Suppressor macrophage (primary cell): ENCODE results near the gene SHF.
A peak's percentile ranks its signal among the peaks of the same experiment; 100 is the strongest.

ENCODE experiments used
- DNase-seq, 4 experiments: peaks; one replicate each; pipeline ENCODE4 v3.0.0-alpha.2; 2020 to 2022

SHF gene

DNA sequence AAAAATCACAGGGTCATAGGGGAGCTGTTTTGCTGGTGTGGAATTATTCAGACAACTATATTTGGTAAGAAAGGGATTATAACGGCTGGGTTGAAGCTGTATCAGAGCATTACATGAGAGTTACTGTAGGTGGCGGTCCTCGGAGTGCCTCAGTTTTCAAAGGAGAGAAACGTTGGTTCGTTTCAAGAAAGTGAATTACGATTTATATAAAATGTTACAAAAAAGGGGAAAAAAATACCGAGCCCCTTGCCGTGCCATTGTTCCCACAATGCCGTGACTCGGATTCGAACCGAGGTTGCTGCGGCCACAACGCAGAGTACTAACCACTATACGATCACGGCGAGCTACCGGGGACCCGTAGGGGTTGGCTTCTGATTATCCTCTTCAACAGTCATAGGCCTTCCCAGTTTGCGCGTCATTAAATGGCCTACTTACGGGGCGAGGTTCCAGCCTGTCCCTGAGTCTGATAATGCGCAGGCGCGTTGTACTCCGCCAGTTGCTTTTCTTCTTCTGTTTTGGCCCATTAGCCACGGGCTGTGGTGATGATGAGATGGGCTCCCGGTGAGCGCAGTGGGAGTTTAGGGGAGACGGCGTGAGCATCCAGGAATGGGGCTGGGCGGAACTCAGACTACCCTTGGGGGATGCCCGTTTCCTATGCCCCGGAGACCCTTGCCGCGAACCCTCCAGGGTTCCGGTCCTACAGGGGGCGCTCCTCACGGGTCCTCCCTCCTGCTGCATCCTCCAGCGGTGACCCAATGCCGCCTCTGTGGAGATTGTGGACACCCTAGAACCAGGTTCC, 10.8 kb upstream of the SHF start:
- peak; percentile 94 to 99 (median 98) for DNase-seq

- DNase-seq = peak in 2 of 4 experiments; percentile 15 to 27
Observed at GRCh38 chr15:45197512-45197911, 9.7 kb upstream of the SHF start.

GRCh38 chr15:45187578-45187893, 230 bp downstream of the SHF start:
- DNase-seq = no peak

GRCh38 chr15:45186771-45187577, 792 bp downstream of the SHF start:
- DNase-seq = no peak

DNA sequence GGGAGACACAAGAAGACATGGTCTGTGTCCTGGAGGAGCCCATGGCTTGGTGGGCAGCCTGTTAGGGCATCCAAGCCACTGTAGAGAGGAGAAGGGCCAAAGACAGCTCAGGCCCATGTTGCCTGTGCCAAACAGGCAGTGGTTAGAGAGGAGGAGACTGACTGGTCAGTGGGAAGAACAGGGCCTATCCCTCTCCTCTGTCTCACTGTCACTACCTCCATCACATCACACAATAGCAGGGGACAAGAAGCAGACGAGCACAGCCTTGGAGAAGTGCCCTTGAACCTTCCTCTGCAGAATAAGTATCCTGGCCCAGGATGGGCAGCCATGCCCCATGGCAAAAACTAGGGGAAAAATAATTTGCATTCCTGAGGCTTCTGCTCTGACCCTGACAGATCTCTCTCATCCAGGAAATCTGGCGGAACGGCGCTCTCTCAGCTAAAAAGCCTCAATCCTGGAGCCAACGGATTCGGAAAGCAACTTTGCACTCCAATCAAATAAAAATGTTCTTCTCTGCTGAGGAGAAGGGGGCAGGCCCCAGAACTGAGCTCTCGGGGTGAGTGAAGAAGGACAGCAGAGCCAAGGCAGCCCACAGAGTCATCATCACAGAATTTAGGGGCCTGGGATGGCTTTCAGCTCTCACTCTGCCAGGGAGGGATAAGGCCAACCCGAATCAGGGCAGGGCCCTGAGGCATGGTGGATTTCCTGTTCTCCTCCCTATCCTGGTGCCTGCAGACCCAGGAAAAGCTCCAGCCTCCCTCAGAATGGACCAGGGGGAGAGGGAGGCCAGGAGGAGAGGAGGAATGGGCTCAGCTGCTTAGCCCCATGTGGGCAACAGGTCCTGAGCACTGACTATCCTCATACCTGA, 1.6 kb downstream of the SHF start:
- DNase-seq = no peak

- DNase-seq = no peak
Observed at GRCh38 chr15:45185069-45185779, 2.5 kb downstream of the SHF start.

GRCh38 chr15:45184562-45185041, 3.2 kb downstream of the SHF start:
- DNase-seq = no peak

GRCh38 chr15:45183511-45183910, 4.3 kb downstream of the SHF start:
- no peak for DNase-seq

- no peak for DNase-seq
Observed at GRCh38 chr15:45182996-45183395, 4.8 kb downstream of the SHF start.

DNA sequence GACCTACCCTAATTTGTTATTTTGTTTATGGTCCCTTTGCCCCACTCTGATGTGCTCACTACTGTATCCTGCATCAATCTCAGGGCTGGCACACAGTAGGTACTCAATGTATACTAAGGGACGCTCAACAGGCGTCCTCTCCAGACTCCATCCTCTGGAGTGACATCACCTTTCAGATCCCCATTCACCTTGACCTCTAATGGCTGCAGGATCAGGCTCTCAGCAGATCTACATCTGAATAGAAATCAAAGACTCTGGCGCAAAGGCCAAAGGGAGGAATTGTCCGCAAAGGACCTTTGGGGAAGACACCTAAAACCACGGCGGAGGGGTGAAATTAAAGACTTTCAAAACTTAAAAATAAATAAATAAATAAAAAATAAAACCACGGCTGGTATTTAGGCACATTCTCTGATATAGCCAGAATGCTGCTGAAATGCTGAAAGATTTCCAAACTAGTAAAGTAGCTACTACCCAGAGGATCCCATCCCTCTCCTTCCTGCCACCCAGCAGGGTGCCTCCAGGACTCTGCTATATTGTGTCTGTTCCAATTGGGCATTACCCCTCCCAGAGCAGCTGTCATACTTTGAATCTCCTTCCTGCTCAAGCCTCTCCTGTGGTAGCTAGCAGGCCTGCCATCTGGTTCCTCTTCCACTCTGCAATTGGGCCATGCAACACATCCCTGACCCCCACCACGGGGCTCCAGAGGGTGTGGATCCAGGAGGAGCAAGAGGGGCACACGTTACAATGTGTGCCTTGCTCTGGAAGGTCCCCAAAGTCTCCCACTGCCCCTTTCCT, 6.1 kb downstream of the SHF start:
- peak in 3 of 4 experiments; percentile 27 to 55 (median 36) for DNase-seq

GRCh38 chr15:45180648-45181436, 6.9 kb downstream of the SHF start:
- DNase-seq = no peak

- peak; percentile 34 to 56 (median 44) for DNase-seq
Observed at GRCh38 chr15:45180201-45180600, 7.6 kb downstream of the SHF start.

DNA sequence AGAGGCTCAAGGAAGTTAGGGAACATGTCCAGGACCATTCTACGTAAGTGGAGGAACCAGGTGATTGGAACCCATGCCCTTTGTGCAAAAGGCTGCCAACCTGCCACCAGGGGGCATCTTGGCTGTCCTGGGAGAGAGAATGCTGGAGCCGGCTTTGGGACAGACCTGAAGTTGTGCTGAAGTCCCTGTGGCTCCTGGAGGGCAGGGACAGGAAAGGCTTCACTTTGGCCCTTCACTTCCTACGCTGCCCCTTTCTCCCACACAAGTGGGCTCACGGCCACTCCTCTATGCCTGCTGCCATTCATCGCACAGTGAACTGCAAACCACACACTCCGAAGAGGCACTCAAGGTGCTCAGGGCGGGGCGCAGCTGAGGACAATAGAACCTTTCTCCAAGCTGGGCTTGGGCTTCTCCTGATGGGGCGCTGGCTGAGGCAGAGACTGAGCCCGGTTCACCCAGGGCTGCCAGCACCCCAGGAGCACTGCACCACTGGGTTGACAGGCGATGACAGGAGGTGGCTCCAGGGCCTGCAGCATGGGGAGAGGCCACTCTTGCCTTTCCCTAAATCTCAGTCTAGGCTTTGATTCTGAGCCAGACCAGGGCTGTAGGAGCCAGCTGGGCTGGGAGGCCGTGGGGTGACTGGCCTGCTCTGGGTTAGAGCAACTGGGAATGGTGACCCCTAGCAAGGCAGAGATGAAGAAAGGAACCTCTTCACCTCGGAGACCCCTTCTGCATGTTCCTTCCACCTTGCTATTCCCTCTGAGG, 8.4 kb downstream of the SHF start:
- peak; percentile 32 to 42 (median 40) for DNase-seq

DNA sequence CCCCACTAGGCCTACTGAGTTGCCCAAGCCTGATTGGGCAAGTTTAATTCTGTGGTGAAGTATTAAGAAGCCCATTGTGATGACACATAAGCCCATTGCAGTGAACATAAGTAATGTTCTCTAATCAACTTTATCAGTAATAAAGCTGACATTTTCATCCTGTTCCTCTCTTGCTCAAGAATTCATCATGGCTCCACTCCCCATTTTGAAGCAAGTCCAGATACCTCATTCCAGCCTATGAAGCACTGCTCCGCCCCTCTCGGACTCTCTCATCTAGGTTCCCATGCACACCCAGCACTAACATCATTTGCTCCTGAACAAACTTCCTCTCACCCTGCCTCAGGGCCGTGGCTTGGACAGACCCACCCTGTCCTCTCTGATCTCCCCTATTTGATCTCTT, 10.5 kb downstream of the SHF start:
- DNase-seq = no peak

DNA sequence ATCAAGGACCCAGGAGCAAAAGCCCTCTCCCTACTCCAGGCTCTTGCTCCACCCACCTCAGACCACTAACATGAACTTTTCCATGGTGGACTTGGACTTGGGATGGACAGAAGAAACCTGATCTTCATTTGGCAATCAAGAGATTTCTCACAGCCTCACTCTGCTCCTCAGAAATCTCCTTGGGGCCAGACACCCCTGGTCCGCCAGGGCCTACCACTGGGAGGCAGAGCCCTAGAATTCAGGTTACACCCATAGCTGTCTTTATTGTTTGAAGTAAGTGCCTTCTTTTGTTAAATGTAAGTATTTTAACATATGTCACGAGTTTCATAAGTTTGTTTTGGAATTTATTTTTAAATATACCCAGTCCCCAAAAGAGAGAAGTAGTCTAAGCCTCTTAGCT, 13.2 kb downstream of the SHF start:
- DNase-seq = no peak

- no peak for DNase-seq
Observed at GRCh38 chr15:45174069-45174468, 13.7 kb downstream of the SHF start.

- no peak for DNase-seq
Observed at GRCh38 chr15:45171912-45172311, 15.9 kb downstream of the SHF start.

- DNase-seq = no peak
Observed at GRCh38 chr15:45169608-45170480, 17.9 kb downstream of the SHF start.
